Thyroid gland (tissue), 4 donors: Measurements from ENCODE around the gene ARPC4. TPM values are rescaled to one million over a fixed set of nuclear protein-coding genes. Genes with fewer than 3 reads are reported as not detected.

Experiments
- DNase-seq, 2 donors: peaks; one replicate each; pipeline ENCODE4 v3.0.0-alpha.2; 2019
- H3K27ac ChIP-seq, 3 donors: fragments of 200-600 bp; sonication (generic); 1 replicate in 2 of 3; 2 replicates in 1 of 3; pipeline ENCODE4 v1.5.1; 2016 to 2019; ENCODE audit warnings: mild to moderate bottlenecking in 1 of 3, moderate library complexity in 1 of 3
- H3K27me3 ChIP-seq: fragments of 200-600 bp; sonication (generic); one replicate; pipeline ENCODE4 v1.5.1; 2019
- H3K36me3 ChIP-seq, 2 donors: fragments of 200-600 bp; sonication (generic); one replicate each; pipeline ENCODE4 v1.5.1; 2016 to 2019
- H3K4me1 ChIP-seq, 2 donors: fragments of 200-600 bp; sonication (generic); one replicate each; pipeline ENCODE4 v1.5.1; 2017 to 2019
- H3K4me3 ChIP-seq, 3 donors: fragments of 200-600 bp; sonication (generic); replicated peaks in 1 of 3; 1 replicate in 2 of 3; 2 replicates in 1 of 3; pipeline ENCODE4 v1.5.1; 2016; ENCODE audit warnings: mild to moderate bottlenecking in 1 of 3
- H3K9me3 ChIP-seq: fragments of 200-600 bp; sonication (generic); one replicate; pipeline ENCODE4 v1.5.1; 2017
- POLR2A ChIP-seq, 2 donors: fragments of 450-650 bp; IDR thresholded peaks; one replicate each; pipeline ENCODE4 v1.6.1; 2017; ENCODE audit warnings: antibody characterized with exemption in 2 of 2, mild to moderate bottlenecking in 2 of 2, moderate library complexity in 1 of 2
- WGBS, 2 donors: methylation state at CpG; one replicate each; pipeline ENCODE4 v1.1.5; 2017; 5-methylcytosine and 5-hydroxymethylcytosine counted together
- intact Hi-C: fragments of 100-400 bp; cut with DNase I; formaldehyde crosslinking; loops from one replicate; pipeline ENCODE4 v1.15.1; 2023
- total RNA-seq, 4 donors: library from RNA; depleted of rRNA; stranded (reverse); fragments of >200 nt; gene quantifications; one replicate each; pipeline ENCODE4 v1.2.3, GENCODE V29; 2016
- TF ChIP-seq, protein P1 (sequence below), 6 experiments: fragments of 200-600 bp in 3 of 6; fragments of 450-650 bp in 3 of 6; sonication (generic) in 3 of 6; IDR thresholded peaks; one replicate each; pipeline ENCODE4 v1.5.1; 2016 to 2019; ENCODE audit warnings: antibody characterized with exemption in 6 of 6, mild to moderate bottlenecking in 2 of 6, inconsistent platforms in 1 of 6, moderate library complexity in 1 of 6

Gene ARPC4
- total RNA-seq, 4 donors from 2014 or later, result 155 to 232 (median 187) TPM

DNA sequence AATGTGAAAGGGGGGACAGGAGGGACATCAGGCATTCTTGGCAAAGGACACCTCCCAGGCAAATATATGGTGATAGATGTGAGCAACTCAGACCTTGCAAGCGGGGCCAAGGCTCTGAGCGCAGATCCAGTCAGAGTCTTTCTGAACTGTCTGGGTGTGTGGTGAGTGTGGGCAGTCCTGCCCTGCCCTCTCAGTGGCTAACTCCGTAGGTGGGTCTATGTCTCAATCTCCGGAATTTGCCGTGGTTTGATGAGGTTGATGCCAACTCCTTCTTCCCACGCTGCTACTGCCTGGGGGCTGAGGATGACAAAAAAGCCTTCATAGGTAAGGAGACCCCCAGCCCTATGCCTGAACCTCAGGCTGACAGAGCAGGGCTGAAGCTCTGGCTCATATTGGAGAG lies 24.6 kb downstream of the ARPC4 start:
- Histone ChIP-seq H3K27ac (no peak overlapping the region), H3K36me3 (no peaks in the 10 kb centered on the region), H3K27me3 (no peaks in the 10 kb centered on the region), H3K4me3 (no peak overlapping the region), H3K9me3 (no peaks in the 10 kb centered on the region), H3K4me1 (no peaks in the 10 kb centered on the region)
- DNase-seq, result no peak
- no peak for TF ChIP-seq POLR2A (IDR thresholded peaks at IDR 0.05)
- TF ChIP-seq, protein P1, sequence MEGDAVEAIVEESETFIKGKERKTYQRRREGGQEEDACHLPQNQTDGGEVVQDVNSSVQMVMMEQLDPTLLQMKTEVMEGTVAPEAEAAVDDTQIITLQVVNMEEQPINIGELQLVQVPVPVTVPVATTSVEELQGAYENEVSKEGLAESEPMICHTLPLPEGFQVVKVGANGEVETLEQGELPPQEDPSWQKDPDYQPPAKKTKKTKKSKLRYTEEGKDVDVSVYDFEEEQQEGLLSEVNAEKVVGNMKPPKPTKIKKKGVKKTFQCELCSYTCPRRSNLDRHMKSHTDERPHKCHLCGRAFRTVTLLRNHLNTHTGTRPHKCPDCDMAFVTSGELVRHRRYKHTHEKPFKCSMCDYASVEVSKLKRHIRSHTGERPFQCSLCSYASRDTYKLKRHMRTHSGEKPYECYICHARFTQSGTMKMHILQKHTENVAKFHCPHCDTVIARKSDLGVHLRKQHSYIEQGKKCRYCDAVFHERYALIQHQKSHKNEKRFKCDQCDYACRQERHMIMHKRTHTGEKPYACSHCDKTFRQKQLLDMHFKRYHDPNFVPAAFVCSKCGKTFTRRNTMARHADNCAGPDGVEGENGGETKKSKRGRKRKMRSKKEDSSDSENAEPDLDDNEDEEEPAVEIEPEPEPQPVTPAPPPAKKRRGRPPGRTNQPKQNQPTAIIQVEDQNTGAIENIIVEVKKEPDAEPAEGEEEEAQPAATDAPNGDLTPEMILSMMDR (IDR thresholded peaks at IDR 0.05), result no peak
- 87 to 94% methylated on average over 6 of the region's 6 CpGs for WGBS, 2 donors
- intact Hi-C loops, result no loop called here

DNA sequence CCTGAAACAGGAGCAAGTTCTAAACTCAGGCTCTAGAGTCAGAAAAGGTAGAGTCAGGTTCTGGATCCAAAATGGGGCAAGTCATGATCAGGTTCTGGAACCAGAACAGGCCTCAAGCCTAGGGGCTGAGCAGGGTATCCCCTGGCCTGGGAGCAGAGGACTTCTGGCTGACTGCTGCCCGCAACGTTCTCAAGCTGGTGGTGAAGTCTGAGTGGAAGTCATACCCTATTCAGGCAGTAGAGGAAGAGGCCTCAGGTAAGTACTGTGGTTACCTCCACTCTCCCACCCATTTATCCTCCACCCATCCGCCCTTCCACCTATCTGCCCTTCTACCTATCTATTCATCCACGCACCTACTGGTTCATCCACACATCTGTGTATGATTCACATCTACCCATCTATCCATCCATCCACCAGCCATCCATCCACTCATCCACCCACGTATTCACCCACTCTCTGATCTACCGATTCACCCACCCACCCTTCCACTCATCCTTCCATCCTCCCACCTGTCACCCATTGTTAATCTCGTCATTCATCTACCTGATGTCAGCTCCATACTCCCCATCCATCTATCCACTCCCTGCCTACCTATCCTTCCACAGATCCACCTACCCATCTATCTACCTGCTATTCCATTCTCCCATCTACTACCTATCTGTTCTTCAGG lies 25.9 kb downstream of the ARPC4 start:
- no peaks in the 10 kb centered on the region for H3K4me1 ChIP-seq
- no peak for DNase-seq
- H3K27me3 ChIP-seq, result no peaks in the 10 kb centered on the region
- H3K4me3 ChIP-seq, result no peak overlapping the region
- no peaks in the 10 kb centered on the region for H3K9me3 ChIP-seq
- intact Hi-C loops, result no loop called here
- WGBS, 2 donors, result 95 to 96% methylated on average over 6 of the region's 7 CpGs
- no peak for TF ChIP-seq POLR2A (IDR thresholded peaks at IDR 0.05)
- TF ChIP-seq, protein P1 (IDR thresholded peaks at IDR 0.05), result no peak
- no peaks in the 10 kb centered on the region for H3K36me3 ChIP-seq
- no peak overlapping the region for H3K27ac ChIP-seq

DNA sequence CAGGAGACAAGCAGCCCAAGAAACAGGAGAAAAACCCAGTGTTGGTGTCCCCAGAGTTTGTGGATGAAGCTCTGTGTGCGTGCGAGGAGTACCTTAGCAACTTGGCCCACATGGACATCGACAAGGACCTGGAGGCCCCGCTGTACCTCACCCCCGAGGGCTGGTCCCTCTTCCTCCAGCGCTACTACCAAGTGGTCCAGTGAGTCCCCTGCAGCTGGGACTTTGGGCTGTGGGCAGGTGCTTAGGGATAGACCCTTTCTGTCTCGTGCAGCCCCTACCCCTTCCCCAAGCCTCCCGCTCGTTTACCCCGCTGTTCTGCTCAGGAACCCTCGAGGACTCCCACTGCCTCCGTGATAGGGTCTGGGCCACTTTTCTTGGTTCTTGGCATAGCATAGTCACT lies 27.7 kb downstream of the ARPC4 start:
- no peak for DNase-seq
- Histone ChIP-seq H3K27ac (no peak overlapping the region), H3K27me3 (no peaks in the 10 kb centered on the region), H3K36me3 (no peaks in the 10 kb centered on the region), H3K4me3 (no peak overlapping the region), H3K9me3 (no peaks in the 10 kb centered on the region), H3K4me1 (no peaks in the 10 kb centered on the region)
- TF ChIP-seq, protein P1 (IDR thresholded peaks at IDR 0.05), result no peak
- no peak for TF ChIP-seq POLR2A (IDR thresholded peaks at IDR 0.05)
- intact Hi-C loops, result no loop called here
- 81 to 91% methylated on average over 12 of the region's 12 CpGs for WGBS, 2 donors

DNA sequence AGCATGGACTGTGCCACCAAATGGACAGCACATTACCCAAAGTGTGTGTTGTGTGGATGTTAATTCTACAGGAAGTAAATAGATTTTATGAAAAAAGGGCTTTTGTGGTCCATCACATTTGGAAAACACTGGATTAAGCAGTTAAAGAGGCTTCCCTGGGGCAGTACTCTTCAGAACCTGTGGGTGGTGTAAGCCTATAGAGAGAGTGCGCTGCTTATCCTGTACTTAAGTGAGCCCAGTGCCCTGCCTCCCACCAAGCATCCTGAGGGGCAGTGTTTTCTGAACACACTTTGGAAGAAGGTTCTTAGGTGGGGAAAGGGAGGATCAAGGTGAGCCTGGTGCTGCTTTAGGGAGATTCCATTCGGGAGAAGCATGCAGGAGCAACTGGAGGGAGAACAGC lies 28.1 kb downstream of the ARPC4 start:
- H3K27ac ChIP-seq, result no peak overlapping the region
- no peak for DNase-seq
- 78 to 80% methylated on average over 2 of the region's 2 CpGs for WGBS, 2 donors
- intact Hi-C loops, result no loop called here
- no peak overlapping the region for H3K4me3 ChIP-seq
- no peaks in the 10 kb centered on the region for H3K9me3 ChIP-seq
- H3K4me1 ChIP-seq, result no peaks in the 10 kb centered on the region
- no peak for TF ChIP-seq POLR2A (IDR thresholded peaks at IDR 0.05)
- TF ChIP-seq, protein P1 (IDR thresholded peaks at IDR 0.05), result no peak
- no peaks in the 10 kb centered on the region for H3K27me3 ChIP-seq
- no peaks in the 10 kb centered on the region for H3K36me3 ChIP-seq

DNA sequence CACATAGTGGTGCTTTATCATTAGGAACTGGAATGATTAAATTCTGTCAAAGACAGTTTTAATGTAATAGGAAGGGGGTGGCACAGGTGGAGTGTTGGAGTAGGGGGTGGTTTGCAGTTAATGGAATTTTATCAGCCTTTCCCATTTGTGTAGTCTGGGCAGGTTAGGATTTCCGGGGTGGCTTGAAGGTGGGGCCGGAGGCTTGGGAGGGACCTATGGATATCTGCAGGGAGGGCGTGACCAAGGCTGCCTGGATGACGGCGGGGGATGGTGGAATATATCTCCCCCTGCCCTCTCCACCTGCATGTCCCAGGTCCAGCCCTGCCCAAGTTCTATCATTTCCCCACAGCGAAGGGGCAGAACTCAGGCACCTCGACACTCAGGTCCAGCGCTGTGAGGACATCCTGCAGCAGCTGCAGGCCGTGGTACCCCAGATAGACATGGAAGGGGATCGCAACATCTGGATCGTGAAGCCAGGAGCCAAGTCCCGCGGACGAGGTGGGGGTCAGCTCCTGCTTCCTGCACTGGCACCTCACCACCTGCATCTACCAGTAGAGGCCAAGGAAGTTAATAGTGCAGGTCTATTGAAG lies 32.7 kb downstream of the ARPC4 start:
- Histone ChIP-seq H3K36me3 (no peaks in the 10 kb centered on the region), H3K4me1 (no peaks in the 10 kb centered on the region), H3K4me3 (no peak overlapping the region), H3K9me3 (no peaks in the 10 kb centered on the region), H3K27ac (no peak overlapping the region), H3K27me3 (no peaks in the 10 kb centered on the region)
- TF ChIP-seq, protein P1 (IDR thresholded peaks at IDR 0.05), result no peak
- TF ChIP-seq POLR2A (IDR thresholded peaks at IDR 0.05), result no peak
- intact Hi-C loops, result no loop called here
- DNase-seq, result no peak
- 69 to 75% methylated on average over 12 to 14 of the region's 14 CpGs for WGBS, 2 donors
